ENCODE results near the gene DLD.

DNA sequence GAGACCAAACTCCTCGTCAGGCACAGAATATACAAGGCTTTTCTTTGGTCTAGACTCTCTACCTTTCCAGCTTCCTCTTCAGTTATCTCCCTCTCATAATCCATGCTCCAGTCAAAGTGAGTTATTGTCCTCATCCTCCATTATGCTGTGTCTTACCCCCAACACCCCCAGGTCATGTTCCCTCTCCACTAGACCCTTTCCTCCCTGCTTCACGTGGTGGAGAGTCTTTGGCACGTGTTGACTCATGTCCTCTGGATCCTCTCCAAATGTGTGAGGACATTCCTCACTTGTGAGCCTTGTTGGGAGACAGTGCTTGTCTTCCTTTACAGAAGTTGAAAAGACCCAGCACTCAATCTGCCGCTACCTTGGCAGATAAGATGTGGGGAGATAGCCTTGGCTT, 36.0 kb upstream of the DLD start:
- TF ChIP-seq, protein P1, sequence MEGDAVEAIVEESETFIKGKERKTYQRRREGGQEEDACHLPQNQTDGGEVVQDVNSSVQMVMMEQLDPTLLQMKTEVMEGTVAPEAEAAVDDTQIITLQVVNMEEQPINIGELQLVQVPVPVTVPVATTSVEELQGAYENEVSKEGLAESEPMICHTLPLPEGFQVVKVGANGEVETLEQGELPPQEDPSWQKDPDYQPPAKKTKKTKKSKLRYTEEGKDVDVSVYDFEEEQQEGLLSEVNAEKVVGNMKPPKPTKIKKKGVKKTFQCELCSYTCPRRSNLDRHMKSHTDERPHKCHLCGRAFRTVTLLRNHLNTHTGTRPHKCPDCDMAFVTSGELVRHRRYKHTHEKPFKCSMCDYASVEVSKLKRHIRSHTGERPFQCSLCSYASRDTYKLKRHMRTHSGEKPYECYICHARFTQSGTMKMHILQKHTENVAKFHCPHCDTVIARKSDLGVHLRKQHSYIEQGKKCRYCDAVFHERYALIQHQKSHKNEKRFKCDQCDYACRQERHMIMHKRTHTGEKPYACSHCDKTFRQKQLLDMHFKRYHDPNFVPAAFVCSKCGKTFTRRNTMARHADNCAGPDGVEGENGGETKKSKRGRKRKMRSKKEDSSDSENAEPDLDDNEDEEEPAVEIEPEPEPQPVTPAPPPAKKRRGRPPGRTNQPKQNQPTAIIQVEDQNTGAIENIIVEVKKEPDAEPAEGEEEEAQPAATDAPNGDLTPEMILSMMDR (IDR thresholded peaks at IDR 0.05), result no peak
- no peak for TF ChIP-seq SIN3A (IDR thresholded peaks at IDR 0.05; ENCODE audit: borderline replicate concordance, insufficient read depth, low read depth, low read length)
- TF ChIP-seq, protein P2, sequence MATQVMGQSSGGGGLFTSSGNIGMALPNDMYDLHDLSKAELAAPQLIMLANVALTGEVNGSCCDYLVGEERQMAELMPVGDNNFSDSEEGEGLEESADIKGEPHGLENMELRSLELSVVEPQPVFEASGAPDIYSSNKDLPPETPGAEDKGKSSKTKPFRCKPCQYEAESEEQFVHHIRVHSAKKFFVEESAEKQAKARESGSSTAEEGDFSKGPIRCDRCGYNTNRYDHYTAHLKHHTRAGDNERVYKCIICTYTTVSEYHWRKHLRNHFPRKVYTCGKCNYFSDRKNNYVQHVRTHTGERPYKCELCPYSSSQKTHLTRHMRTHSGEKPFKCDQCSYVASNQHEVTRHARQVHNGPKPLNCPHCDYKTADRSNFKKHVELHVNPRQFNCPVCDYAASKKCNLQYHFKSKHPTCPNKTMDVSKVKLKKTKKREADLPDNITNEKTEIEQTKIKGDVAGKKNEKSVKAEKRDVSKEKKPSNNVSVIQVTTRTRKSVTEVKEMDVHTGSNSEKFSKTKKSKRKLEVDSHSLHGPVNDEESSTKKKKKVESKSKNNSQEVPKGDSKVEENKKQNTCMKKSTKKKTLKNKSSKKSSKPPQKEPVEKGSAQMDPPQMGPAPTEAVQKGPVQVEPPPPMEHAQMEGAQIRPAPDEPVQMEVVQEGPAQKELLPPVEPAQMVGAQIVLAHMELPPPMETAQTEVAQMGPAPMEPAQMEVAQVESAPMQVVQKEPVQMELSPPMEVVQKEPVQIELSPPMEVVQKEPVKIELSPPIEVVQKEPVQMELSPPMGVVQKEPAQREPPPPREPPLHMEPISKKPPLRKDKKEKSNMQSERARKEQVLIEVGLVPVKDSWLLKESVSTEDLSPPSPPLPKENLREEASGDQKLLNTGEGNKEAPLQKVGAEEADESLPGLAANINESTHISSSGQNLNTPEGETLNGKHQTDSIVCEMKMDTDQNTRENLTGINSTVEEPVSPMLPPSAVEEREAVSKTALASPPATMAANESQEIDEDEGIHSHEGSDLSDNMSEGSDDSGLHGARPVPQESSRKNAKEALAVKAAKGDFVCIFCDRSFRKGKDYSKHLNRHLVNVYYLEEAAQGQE (IDR thresholded peaks at IDR 0.05; ENCODE audit: insufficient read depth in 1 of 2, low read depth in 2 of 2, low read length in 1 of 2), result no peak
- TF ChIP-seq POLR2AphosphoS5 (IDR thresholded peaks at IDR 0.05; ENCODE audit: low read depth, low read length), result no peak
